ENCODE data around the gene STX7.

The STX7 gene

GRCh38 chr6:132466952-132467351 lies 46.0 kb downstream of the STX7 start:
- DNase-seq: no peak

DNA sequence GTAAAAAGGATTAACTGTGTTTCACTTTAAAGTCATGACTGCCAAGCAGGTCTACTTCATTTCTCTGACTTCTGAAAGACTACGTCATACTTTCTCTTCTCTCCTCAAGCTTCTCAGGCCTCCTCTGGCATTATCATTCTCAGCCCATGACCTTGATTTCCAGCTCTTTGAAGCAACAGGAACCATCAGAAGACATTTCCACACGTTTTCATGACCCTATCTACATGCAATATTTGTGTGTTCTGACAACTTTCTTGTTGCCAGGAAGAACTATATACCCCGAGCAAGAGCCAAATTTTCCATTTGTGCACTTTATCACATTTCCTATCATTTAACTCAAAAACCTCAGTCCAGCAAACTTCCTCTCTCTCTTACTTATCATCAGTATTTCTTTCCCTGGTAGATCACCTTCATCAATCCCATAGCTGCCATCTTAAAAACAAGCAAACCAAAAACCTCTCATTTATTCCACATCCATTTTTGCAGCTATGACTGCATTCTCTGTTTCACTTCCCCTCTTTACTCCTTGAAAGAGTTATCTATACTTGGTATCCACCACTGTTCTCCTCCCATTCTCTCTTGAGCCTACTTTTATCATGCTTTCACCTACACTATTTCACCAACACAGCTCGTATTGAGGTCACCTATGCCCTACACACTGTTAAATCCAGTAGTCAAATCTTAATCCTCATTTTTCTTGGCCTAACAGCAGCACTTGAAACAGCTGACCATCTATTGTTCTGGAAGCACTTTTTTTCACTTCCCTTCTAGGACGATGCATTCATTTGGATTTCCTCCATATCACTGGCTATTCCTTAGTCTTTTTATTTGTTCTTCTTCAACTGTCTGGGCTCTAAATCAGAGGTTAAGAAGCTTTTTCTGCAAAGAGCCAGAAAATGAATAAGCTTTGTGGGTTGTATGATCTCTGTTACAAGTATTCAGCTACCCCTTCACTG lies 47.1 kb downstream of the STX7 start:
- DNase-seq: no peak

- no peak for DNase-seq
Measured at GRCh38 chr6:132464538-132465256, 48.2 kb downstream of the STX7 start.

- DNase-seq: no peak
Measured at GRCh38 chr6:132461958-132462357, 51.0 kb downstream of the STX7 start.

DNA sequence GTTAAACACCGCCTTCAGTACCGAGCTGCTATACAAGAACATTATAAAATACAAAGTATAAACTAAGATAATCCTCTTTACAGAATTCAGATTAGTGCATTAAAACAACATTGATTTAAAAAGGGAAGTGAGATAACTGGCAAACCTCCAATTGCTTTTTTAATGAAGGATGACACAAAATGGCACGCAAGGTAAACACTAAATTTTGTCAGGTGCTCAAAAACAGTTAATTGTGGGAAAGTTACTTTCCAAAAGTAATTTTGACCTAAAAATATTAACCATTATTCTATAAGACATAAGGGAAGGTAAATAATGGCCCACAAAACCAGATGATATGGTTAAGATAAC lies 53.3 kb downstream of the STX7 start:
- no peak for DNase-seq

- DNase-seq: no peak
Measured at GRCh38 chr6:132458887-132459604, 53.9 kb downstream of the STX7 start.

GRCh38 chr6:132456700-132457143 lies 56.2 kb downstream of the STX7 start:
- DNase-seq: no peak

- no peak for DNase-seq
Measured at GRCh38 chr6:132446855-132447241, 66.1 kb downstream of the STX7 start.

GRCh38 chr6:132446141-132446854 lies 66.6 kb downstream of the STX7 start:
- no peak for DNase-seq

- no peak for DNase-seq
Measured at GRCh38 chr6:132445201-132445951, 67.5 kb downstream of the STX7 start.

DNA sequence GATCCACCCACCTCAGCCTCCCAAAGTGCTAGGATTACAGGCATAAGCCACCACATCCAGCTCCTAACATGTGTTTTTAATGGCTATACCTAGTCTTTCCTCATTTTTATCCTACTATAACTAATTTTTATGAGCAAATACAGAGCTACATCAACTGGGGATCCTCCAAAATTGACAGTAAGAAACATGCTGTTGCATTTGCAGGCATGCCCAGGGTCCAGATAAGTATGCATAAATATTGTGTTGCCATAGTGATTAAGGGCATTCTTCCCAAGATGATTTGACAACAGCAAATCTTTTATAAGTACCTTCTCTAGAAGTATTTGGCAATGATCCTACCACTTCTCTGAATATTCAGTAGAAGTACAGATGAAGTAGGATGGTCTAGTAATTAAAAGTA lies 69.7 kb downstream of the STX7 start:
- DNase-seq: no peak

- no peak for DNase-seq
Measured at GRCh38 chr6:132430110-132430509, 82.8 kb downstream of the STX7 start.

DNA sequence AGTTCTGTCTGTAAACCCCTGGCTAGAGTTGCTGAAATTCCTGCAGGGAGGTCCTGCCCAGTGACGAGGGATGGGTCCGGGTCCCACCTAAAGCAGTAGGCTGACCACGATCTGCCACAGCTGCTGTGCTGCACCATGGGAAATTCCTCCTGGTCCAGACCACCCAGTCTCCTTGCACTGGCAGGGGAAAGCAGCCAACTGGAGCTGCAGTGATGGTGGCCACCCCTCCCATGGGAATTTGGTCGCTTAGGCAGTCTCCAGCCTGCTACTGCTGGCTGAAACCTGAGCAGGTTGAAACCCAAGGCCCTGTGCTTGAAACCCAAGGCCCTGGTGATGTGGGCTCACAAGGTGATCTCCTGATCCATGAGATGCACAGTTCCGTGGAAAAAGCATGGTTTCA lies 87.7 kb downstream of the STX7 start:
- DNase-seq: no peak

DNA sequence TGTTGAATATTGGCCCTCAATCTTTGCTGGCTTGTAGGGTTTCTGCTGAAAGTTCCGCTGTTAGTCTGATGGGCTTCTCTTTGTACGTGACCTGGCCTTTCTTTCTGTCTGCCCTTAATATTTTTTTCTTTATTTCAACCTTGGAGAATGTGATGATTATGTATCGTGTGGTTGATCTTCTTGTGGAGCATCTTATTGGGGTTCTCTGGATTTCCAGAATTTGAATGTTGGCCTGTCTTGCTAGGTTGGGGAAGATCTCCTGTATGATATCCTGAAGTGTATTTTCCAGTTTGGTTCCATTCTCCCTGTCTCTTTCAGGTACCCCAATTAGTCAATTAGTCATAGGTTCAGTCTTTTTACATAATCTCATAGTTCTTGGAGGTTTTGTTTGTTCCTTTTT lies 89.1 kb downstream of the STX7 start:
- no peak for DNase-seq

DNA sequence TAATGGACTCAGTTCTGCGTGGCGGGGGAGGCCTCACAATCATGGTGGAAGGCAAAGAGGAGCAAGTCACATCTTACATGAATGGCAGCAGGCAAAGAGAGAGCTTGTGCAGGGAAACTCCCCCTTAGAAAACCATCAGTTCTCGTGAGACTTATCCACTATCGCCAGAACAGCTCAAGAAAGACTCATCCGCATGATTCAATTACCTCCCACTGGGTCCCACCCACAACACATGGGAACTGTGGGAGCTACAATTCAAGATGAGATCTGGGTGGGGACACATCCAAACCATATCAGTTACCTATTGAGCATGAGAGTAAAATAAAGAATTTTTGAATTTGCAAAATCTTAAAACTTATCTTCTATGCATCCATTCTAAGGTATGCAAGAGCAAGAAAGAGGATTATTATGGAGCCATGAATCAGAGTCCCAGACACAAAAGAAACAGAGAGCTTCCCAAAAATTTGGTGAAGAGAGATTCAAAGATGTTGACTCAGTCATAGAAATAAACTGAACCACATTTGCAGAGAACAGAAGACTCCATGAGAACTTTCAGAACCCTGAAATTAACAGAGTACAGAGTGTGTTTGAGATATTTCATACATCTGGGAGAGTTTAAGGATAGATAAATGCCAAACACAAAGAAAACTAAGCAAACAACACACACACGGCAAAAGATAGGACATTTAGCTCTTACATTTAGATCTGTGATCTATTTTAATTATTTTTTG lies 94.5 kb downstream of the STX7 start:
- DNase-seq: no peak

DNA sequence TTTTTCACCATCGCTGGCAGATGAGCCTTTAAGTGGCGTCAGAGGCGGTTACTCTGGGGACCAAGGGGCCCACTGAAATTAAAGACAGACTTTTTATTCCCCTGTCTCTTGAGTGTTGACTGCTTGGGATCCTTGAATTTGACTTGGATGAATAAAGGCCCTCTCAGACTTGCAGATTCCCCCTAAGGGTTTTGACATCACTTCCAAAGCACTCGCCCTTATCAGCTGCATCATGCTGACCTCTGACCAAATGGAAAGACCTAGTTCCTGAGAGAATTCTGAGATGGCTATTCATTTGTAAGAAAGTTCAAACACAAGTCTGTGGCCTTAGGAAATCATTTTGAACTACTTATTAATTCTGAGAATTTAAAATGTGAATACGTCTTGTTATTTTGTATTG lies 98.2 kb downstream of the STX7 start:
- DNase-seq: no peak

DNA sequence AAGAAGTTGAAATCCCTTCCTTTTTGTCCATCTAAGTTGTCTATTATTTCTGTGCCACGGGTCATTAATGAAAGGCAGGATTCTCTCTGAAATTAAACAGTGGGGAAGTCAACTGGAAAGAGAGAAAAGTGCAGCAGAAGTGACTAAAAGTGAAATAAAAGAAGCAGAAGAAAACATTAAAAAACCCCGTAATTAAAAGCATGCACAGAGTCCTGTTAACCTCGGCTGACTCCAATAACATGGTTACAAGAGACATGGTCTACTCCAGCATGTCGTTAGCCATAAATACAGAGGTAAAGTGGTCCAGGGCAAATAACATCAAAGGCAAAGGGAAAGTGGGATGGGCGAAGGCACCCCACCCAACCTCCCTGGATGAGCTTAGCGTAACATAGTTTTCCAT lies 98.6 kb downstream of the STX7 start:
- no peak for DNase-seq

- no peak for DNase-seq
Measured at GRCh38 chr6:132413499-132413802, 99.5 kb downstream of the STX7 start.

DNA sequence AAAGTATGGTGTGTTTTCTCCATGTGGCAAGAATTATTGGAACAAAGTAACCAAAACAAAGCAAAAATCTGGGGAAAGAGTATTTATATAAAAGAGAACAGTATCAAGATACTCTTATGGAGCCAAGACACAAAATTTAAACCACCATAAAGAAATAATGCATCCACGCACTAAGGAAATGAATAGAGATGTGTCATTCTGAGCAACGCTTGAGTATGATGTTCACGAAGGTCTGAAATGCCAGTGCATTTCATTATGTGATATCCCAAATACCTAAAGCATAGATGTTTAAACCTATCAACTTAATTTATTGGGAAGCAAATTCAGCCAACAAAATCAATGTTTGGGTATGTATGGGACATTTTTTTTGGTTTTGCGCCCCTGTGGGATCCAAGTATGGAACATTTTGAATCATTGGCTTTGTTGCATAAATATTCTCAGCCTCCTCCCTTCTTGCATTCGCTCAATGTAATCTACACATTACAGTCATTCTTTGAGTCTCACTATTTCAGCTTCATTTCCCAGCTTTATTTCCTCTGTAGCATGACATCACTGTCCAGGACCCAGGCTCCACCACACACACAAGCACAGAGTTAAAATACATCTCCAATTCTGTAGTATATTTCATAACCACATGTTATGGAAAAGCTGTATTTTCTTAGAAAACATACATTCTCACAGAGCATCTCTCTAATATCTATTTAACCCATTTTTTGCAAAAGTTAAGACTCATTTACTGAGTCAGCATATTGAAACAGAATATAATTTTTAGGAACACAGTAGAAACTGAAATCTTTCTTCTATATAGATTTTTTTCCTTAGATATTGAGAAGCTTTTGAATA lies 100.0 kb downstream of the STX7 start:
- DNase-seq: no peak

DNA sequence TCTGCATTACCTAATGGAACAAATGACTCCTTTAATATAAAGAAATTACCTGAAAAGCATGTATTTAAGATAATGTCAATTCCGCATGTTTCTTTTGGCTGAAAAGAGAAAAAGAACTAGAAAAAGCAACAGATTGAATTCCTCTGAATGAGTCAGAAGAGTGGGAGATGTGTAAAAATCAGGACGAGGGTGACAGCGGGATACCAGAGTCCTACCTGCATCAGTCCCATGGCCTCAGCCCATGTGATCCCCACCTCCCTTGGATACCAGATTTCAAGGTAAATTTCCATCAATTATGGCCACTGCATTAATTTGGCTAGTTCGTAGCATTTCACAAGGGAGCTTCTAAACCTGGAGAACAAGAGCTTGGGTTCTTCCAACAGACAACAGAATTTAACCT lies 101.6 kb downstream of the STX7 start:
- DNase-seq: no peak

DNA sequence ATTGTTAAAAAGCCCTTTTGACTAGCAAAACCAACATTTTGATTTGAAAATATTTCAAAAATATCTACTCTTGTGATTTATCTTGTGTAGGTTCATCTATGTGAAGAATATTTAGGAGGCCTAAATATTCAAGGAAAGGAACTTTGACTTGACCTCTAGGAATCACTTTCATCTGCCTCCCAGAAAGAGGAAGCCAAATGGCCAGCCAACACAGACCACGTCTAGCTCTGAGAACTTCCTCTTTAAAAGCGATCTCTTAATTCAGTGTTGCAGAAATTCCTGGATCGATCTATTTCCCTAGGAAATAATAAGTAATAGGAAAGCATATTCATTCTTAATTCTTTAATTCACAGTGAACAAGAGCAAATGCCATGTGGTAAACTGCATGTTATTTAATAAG lies 102.1 kb downstream of the STX7 start:
- no peak for DNase-seq

All from stimulated activated CD4-positive, alpha-beta T cell treated with anti-CD3 and anti-CD28 coated beads, Interleukin-2, amount 100 ng/mL, for 48 hours (primary cell).